Measurements from ENCODE around the gene KRTAP4-8.
A peak's percentile ranks its signal among the peaks of the same experiment; 100 is the strongest.
"Not testable (repeated sequence)": the region's sequence is repeated elsewhere in the genome, so short reads cannot be mapped to it uniquely, and the experiment has no call there.

The KRTAP4-8 gene

GRCh38 chr17:41103896-41104295 lies 6.0 kb upstream of the KRTAP4-8 start:
- no peak for DNase-seq (ENCODE audit: low read depth)
- no peak overlapping the region for H3K4me3 ChIP-seq (ENCODE audit: control insufficient read depth, low read depth, low read length)
- TF ChIP-seq, protein P1, sequence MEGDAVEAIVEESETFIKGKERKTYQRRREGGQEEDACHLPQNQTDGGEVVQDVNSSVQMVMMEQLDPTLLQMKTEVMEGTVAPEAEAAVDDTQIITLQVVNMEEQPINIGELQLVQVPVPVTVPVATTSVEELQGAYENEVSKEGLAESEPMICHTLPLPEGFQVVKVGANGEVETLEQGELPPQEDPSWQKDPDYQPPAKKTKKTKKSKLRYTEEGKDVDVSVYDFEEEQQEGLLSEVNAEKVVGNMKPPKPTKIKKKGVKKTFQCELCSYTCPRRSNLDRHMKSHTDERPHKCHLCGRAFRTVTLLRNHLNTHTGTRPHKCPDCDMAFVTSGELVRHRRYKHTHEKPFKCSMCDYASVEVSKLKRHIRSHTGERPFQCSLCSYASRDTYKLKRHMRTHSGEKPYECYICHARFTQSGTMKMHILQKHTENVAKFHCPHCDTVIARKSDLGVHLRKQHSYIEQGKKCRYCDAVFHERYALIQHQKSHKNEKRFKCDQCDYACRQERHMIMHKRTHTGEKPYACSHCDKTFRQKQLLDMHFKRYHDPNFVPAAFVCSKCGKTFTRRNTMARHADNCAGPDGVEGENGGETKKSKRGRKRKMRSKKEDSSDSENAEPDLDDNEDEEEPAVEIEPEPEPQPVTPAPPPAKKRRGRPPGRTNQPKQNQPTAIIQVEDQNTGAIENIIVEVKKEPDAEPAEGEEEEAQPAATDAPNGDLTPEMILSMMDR (IDR thresholded peaks at IDR 0.05; ENCODE audit: control insufficient read depth, insufficient read depth, low read depth, low read length, missing control alignments): no peak

DNA sequence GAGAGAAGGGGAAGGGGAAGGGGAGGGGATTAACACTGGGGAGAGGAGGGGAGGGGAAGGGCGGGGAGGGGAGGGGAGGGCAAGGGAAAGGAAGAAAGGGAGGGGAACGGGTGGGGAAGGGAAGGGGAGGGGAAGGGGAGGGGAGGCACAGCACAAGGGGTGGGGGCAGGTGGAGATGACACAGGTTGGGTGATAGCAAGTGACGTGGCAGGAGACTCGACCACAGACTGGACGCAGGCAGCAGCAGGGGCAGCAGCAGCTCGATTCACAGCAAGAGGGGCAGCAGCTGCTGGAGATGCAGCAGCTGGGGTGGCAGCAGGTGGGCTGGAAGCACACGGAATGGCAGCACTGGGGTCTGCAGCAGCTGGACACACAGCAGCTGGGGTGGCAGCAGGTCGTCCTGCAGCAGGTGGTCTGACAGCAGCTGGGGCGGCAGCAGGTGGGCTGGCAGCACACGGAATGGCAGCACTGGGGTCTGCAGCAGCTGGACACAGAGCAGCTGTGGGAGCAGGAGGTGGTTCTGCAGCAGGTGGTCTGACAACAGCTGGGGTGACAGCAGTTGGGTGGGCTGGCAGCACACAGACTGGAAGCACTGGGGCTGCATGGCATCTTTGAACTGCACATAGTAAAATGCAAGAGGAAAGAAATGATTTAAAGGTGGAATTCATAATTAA lies 3.8 kb upstream of the KRTAP4-8 start, which contains the start of gene KRTAP4-16:
Gene KRTAP4-16 (minus strand): TSS at position 624 of the 674 bp plus-strand sequence. CDS start 0 bp downstream, at position 624.
- H3K4me3 ChIP-seq (ENCODE audit: control insufficient read depth, low read depth, low read length): peak within 1 kb of the TSS; percentile 12
- TF ChIP-seq, protein P1 (IDR thresholded peaks at IDR 0.05; ENCODE audit: control insufficient read depth, insufficient read depth, low read depth, low read length, missing control alignments): no peak
- DNase-seq (ENCODE audit: low read depth): no peak

DNA sequence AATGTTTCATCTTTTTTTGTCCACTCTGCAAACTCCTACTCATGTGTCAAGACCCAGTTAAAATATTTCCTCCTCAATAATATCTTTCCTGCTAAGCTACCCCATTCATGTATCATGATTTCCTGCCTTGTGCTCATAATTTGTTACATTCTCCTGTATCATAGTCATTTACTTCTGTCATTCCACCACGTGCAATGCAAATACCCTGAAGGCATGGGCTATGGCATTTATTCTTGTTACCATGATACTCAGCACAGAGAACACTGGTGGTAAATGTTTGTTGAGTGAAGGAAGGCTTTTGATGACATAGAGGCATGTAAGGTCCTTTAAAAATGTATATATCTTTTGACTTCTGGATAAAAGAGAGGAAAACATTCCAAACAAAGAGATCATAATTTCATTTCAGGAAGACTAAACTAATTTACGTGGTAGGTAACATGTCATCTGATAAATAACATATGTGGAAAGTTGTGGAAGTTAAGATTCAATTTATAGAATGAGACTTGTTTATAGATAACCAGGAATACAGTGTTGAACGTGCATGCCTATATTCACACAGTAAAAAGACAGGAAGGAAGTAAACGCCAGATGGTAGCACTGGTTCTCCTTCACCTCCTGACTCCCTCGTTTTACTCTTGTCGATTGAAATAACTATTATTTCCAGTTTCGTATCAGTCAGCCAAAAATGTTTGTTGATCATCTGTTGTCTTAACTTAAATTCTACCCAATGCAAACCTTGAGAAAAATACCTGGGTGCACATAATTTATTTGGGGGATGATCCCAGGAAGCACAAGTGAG lies 1.9 kb upstream of the KRTAP4-8 start:
- peak; percentile 55 for DNase-seq (ENCODE audit: low read depth)
- not testable (repeated sequence) for H3K4me3 ChIP-seq (ENCODE audit: control insufficient read depth, low read depth, low read length)

DNA sequence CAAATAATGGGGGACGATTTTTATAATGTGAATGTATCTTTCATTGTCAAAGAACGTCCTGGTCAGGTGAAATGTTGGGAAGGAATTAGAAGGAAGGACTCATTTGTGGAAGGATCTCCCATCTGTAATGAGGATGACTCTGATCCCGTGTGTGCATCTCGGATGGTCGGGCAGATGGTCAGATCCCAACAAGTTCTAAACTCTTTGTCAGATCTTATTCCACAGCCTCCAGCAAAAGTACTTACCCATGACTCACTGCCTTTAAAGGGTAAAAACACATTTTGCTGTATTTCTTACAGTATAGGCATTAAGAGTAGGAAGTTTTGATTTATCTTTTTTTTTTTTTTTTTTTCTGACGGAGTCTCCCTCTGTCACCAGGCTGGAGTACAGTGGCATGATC lies 539 bp upstream of the KRTAP4-8 start:
- no peak for DNase-seq (ENCODE audit: low read depth)

DNA sequence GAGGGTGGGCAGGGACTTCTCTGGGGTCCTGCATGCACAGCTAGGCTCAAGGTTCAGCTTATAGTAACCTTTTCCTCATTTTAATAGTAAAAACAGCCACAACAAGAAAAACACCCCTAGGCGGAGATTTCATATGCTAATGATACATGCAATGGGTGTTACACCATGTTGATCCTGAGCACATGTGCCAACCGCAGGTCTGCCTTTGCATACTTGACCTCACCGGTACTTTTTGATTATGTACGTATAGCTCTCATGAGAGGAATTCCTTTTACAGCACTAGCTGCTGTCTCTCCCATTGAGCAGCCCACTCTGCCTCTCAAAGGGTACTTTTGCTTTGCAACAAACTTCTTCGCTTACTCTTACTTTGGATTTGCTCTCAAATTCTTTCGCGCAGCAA lies 1.9 kb downstream of the KRTAP4-8 start:
- no peak for DNase-seq (ENCODE audit: low read depth)
- TF ChIP-seq, protein P1 (IDR thresholded peaks at IDR 0.05; ENCODE audit: control insufficient read depth, insufficient read depth, low read depth, low read length, missing control alignments): no peak
- H3K4me3 ChIP-seq (ENCODE audit: control insufficient read depth, low read depth, low read length): no peak overlapping the region

More for the DNA sequence above, 539 bp upstream of the KRTAP4-8 start:
- H3K4me3 ChIP-seq (ENCODE audit: control insufficient read depth, low read depth, low read length): no peak overlapping the region
- TF ChIP-seq, protein P1 (IDR thresholded peaks at IDR 0.05; ENCODE audit: control insufficient read depth, insufficient read depth, low read depth, low read length, missing control alignments): no peak

GRCh38 chr17:41088760-41089352 lies 9.1 kb downstream of the KRTAP4-8 start:
- not testable (repeated sequence) for H3K4me3 ChIP-seq (ENCODE audit: control insufficient read depth, low read depth, low read length); DNase-seq (ENCODE audit: low read depth)

DNA sequence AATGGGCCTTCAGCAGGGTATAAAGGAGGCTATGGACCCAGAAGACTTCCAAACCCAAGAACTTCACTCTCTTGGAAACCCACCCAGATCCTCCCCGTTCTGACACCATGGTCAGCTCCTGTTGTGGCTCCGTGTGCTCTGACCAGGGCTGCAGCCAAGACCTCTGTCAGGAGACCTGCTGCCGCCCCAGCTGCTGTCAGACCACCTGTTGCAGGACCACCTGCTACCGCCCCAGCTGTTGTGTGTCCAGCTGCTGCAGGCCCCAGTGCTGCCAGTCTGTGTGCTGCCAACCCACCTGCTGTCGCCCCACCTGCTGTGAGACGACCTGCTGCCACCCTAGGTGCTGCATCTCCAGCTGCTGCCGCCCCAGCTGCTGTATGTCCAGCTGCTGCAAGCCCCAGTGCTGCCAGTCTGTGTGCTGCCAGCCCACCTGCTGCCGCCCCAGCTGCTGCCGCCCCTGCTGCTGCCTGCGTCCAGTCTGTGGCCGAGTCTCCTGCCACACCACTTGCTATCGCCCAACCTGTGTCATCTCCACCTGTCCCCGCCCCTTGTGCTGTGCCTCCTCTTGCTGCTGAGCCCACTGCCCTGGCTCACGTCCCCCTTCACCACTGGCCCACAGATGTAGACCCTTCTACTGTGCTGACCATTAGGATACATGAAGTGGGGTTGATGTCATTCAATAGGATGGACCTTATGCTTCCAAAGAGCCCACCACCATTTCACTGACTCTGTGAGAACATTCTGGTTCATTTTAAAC lies 13.7 kb downstream of the KRTAP4-8 start, which contains the start of gene KRTAP4-7:
Gene KRTAP4-7 (plus strand): TSS at position 51 of the 757 bp plus-strand sequence. CDS start 57 bp downstream, at position 108.
- DNase-seq (ENCODE audit: low read depth); H3K4me3 ChIP-seq (ENCODE audit: control insufficient read depth, low read depth, low read length): not testable (repeated sequence)

DNA sequence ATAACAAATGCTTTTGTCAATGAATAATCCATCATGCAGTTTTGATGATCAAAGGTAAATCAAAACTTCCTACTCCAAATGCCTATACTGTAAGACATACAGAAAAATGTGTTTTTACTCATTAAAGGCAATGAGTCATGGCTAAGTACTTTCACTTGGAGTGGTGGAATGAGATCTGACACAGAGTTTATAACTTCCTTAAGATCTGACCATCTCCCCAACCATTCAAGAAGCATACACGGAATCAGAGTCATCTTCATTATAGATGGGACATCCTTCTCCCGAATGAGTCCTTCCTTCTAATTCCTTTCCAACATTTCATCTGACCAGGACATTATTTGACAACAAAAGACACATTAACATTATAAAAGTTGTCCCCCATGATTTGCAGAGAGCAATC lies 14.5 kb downstream of the KRTAP4-8 start:
- not testable (repeated sequence) for H3K4me3 ChIP-seq (ENCODE audit: control insufficient read depth, low read depth, low read length); DNase-seq (ENCODE audit: low read depth)

Data from AG09309 (cell line).